Measurements from ENCODE around the gene TET2.

The TET2 gene

GRCh38 chr4:105146276-105147015, at the start of gene TET2:
Gene TET2 (plus strand): TSS chr4:105146876. CDS start chr4:105233943, 87,067 bp downstream.
- DNase-seq (ENCODE audit: low read depth, low spot score), result no peak

DNA sequence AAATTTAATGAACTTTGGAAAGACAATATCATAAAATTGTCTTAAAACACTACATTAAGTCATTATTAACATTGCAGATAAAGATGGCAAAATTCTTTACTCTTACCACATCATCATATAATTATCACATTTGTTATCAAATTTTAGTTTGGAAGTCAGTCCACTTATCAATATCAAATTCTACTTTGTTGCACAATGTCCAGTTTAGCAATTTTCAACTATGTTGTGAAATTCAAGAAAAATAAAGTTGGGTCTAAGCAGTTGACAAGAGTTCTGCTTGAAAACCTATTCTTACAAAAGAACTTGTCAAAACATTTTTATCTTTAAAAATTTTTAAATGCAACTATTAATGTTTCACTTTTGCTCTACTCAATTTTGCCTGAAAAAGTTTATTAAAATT, 44.7 kb upstream of the TET2 start:
- no peak for DNase-seq (ENCODE audit: low read depth, low spot score)

- no peak for DNase-seq (ENCODE audit: low read depth, low spot score)
Observed at GRCh38 chr4:105106426-105106825, 40.2 kb upstream of the TET2 start.

DNA sequence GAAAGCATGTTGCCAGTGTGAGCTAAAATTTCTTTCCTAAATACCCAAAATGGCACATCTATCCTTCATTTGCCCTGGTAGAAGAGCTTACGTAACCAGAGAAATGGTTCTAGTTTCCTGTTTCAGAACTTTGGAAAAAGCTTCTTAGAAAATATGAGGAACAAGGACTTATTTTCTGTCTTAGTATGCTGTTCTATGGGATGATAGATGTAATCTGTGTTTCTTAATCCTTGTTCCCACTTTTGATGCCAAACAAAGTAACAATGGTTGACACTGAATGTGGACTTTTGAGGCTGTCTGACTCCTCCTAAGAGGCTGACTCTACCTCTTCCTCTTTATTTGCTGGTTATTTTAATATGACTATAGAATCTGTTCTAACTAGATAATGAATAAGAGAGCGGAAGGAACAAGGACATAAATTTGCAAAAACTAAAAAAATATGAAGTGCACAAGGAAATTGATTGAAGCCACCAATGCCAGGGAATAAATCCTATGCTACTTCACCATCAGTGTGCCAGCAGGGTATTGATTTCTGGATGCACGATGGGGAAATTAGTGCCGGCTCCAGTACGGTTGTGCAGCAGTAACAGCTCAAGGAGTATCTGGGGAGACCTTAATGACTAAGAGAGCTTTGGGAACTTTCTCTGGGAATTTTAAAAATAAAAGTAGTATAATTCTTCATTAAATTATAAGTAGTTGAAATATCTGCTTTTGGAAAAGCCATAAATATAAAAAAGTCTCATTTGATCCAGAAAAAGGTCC, 39.4 kb upstream of the TET2 start:
- DNase-seq (ENCODE audit: low read depth, low spot score), result no peak

GRCh38 chr4:105108971-105109370, 37.7 kb upstream of the TET2 start:
- DNase-seq (ENCODE audit: low read depth, low spot score), result no peak

GRCh38 chr4:105112274-105112673, 34.4 kb upstream of the TET2 start:
- no peak for DNase-seq (ENCODE audit: low read depth, low spot score)

DNA sequence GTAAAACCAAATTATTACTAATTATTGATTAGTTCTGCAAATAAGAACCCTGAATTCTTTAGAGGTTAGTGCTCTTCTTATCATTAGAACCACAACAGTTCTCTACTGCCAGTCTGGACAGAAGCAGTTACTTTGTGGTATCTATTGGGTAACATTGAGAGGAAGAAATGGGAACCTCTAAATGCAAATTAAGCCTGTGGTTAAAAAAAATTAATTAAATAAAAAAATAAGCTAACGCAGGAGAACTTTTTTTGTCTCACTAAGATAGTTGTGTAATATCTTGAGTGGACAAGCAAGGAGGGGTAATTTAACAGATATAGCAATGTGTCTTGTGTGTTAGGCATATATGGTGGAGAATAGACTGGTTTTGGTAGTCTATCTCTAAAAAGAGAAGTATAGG, 32.9 kb upstream of the TET2 start:
- DNase-seq (ENCODE audit: low read depth, low spot score), result no peak

DNA sequence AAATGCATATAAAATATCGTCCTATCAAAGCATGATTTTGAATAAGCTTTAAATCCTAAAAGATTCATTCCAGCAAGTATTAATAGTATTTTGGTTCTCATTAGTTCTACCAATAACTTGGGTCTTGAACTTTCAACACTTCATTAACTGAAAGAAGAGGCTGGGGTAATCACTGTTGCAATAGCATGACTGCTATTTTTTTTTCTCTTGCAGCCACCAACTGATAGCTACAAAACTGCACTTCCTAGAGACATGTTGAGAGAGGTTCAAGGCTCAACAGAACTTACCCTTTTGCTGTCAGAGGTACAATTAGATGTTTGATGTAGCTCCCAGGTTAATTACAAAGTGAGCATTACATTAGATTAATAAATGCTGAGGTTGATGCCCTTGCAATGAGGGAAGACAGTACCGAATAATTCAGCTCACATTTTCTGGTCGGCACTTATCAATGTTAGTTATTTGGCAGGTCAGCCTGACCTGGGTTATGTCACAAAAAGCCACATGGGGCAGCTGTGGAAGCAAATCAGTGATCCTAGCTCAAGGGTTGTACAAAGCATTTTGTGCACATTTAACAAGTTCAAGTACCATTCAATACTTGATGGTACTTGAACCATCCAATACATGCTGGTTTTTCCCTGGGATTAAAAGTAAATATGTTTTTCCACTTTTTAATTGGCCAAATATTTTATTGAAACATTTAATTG, 29.9 kb upstream of the TET2 start:
- no peak for DNase-seq (ENCODE audit: low read depth, low spot score)

DNA sequence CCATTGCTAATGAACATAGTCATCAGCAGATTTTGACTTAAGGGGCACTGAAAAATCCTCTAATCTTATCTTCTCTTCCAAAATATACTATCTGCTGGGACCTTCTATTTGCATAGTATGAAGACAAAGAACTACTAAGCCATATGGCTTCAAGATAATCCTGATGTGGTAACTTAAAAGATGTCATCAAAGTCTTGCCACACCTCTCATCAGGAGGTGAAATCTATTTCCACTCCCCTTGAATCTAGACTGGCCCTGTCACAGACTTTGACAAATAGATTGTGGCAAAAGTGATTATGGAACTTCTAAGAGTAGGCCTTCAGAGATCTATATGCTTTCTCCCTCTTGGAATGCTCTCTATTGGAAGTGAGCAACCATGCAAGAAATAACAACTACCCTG, 27.3 kb upstream of the TET2 start:
- DNase-seq (ENCODE audit: low read depth, low spot score), result no peak

- DNase-seq (ENCODE audit: low read depth, low spot score), result no peak
Observed at GRCh38 chr4:105120626-105121025, 26.1 kb upstream of the TET2 start.

GRCh38 chr4:105122350-105122749, 24.3 kb upstream of the TET2 start:
- DNase-seq (ENCODE audit: low read depth, low spot score), result peak; percentile 71

- DNase-seq (ENCODE audit: low read depth, low spot score), result no peak
Observed at GRCh38 chr4:105126311-105127169, 20.1 kb upstream of the TET2 start.

DNA sequence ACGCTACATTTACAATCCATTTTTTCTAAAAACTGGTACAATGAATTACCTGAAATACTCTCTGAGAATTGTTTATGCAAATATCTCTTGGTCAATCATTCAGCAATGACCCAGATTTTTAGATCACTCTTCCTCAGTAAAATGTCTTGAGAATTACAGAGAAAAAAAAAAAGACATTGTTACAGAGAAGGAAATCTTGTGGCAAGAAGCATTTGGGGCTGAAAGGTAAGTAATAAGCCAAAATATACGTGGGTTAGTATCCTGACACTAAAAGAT, 19.6 kb upstream of the TET2 start:
- DNase-seq (ENCODE audit: low read depth, low spot score), result no peak

DNA sequence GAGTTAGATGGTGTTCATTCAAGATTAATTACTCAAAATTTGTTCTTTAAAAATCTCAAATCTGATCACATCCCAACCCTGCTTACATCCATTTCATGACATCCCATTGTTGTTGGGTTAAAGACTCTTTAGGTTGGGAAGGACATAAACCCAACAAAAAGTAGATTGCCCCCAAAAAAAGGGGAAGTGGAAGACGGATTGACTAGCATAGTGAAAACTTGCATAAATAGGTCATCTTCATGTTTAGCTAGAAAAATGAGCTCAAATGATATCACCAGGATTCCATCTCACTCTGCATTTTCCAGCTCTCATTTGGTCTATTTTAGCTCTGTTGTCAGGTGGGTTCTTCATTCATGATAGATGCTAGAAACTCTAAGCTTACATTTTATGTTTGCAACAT, 18.5 kb upstream of the TET2 start:
- no peak for DNase-seq (ENCODE audit: low read depth, low spot score)

GRCh38 chr4:105129286-105130040, 17.2 kb upstream of the TET2 start:
- DNase-seq (ENCODE audit: low read depth, low spot score), result no peak

GRCh38 chr4:105130945-105131344, 15.7 kb upstream of the TET2 start:
- DNase-seq (ENCODE audit: low read depth, low spot score), result no peak

- no peak for DNase-seq (ENCODE audit: low read depth, low spot score)
Observed at GRCh38 chr4:105133976-105134375, 12.7 kb upstream of the TET2 start.

GRCh38 chr4:105135785-105136184, 10.9 kb upstream of the TET2 start:
- no peak for DNase-seq (ENCODE audit: low read depth, low spot score)

GRCh38 chr4:105137121-105137875, 9.4 kb upstream of the TET2 start:
- DNase-seq (ENCODE audit: low read depth, low spot score), result no peak

GRCh38 chr4:105139646-105140045, 7.0 kb upstream of the TET2 start:
- DNase-seq (ENCODE audit: low read depth, low spot score), result no peak
